NCI-H82 (cell line): ENCODE data around the gene LPP.
A peak's percentile ranks its signal among the peaks of the same experiment; 100 is the strongest.

Experiments used
- DNase-seq: peaks from one replicate; lab custom pipeline; 2025; lab: John Stamatoyannopoulos, UW

LPP gene

GRCh38 chr3:188272481-188273372 is 118.8 kb downstream of the LPP start:
- no peak for DNase-seq

DNA sequence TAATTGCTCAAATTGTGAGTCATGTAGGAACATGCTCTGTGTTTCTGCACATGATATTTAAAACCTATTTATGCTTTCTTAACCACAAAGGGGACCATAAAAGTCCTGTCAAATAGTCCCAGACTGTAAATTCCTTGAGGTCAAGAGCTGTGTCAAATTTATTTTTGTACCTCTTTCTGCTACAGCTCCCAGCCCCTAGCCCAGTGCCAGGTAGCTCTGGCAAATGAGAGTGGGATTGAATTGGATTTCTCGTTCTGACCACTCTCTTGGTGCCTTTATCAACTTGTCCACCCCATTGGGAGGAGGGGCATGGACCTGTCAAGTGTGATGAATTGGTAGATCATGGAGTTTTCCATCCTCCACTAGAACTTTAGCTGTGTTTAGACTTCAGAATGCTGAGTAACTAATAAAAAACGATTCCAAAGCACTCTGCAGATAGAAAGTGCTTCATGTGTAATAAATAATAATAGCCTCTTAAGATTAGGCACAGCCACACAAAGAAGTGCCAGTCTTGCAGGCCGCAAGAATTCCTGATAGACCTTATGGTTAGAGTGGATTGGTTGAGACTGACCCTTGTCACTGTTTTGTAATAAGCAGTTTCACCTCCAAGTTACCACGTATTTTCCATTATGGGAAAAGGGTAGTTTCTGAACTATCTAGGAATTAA is 120.4 kb downstream of the LPP start:
- DNase-seq: no peak

DNA sequence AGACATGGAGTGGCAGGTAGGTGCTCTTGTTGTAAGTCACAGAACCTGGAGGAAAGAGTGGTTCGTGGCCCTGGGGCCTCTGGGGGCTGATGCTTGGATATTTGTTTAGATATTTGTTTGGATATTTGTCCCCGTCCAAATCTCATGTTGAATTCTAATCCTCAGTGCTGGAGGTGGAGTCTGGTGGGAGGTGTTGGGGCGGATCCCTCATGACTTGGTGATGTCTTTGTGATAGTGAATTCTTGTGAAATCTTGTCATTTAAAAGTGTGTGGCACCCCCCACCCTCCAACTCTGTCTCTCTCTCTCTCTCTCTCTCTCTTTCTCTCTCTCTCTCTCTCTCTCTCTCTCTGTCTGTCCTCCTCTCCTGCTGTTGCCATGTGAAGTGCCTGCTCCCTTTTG is 122.4 kb downstream of the LPP start:
- DNase-seq: no peak

GRCh38 chr3:188278717-188279324 is 124.9 kb downstream of the LPP start:
- no peak for DNase-seq

DNA sequence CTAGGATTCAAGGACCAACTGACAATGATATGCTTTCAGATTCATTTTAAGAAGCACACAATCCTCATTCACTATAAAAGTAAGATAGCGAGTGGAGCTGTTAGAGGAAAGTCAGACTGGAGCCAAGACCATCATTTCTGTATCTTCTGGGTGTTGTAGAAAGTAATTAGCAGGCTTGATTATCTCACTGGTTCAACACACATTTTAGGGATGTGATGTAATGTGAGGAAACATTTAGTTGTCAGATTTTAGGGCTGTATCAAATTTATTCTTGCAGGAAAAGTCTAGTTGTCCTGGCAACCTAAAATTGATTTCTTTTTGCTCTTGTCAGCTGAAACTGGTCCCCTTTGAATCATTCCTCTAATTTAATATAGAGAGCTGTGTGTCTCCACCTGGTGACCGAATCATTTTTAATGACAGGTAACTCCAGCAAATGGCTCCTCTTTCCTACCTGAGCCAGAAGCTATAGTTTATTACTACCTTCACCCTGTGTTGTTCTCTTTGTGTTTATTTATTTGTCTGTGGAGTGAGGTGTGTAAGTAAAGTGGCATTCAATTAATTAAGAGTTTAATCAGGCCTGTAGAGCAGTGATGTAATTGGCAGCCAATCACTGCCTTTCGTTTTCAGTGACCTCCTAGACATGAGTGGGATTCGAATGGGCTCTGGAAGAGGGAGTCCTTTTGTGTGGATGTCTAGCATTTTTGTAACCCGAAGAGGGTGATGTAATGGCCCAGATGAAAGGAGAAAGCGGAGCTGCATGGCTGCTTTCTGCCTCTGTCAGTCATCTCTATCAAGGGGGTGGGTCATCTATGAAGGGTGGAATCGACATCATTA is 125.8 kb downstream of the LPP start:
- DNase-seq: no peak

DNA sequence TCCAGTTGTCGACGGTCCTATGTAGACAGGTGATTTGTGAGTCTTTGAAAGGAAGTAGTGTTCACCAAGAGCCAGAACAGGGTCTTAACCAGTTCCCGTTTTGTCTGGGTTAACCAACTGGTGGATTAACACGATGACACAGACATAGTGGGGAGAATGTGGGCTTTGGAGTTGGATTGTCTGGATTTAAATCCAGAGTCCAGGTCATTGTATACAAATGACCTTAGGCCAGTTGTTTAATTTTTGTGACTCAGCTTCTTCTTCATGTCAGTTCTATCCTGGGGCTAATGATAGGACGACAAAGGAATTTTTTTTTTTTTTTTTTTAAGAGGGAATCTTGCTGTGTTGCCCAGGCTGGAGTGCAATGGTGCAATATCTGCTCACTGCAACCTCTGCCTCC is 126.7 kb downstream of the LPP start:
- DNase-seq: no peak

DNA sequence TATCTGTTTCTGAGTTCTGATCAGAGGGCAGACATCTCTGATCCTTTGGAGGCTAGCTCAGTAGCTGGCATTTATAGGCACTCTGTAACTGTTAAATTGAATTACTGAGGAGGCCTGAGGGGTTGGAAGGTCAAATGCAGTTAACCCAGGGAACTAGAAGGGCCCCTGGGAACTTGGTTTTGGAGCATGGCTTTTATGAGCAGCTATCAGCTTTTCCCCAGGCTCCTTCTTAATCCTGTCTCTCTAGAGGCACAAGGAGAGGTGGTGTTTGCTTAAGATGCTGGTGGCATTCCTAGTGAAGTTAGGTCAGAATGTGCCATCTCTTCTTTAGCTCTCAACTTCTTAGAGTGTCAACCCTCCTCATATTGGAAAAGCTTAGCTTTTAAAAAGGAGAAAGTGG is 128.9 kb downstream of the LPP start:
- no peak for DNase-seq

DNA sequence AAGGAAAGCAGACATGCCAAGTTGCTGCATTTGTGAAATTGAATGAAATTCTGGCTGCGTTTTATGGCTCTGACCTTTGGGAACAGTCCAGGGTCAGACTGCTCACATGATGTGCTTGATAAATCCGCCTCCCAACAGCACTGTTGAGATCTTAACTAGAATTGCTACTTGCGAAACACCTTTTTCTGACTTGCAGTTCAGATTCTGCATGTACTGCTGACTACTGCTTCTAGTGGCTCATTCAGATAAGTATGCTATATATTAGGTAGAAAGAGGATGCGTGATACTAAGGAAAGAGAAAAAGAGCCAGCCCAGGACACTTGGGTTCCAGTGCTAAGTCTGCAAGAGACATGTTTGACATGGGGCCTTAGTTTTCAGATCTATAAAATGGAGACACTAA is 129.4 kb downstream of the LPP start:
- no peak for DNase-seq

GRCh38 chr3:188284455-188285212 is 130.7 kb downstream of the LPP start:
- no peak for DNase-seq

GRCh38 chr3:188286087-188286513 is 132.1 kb downstream of the LPP start:
- DNase-seq: no peak

- no peak for DNase-seq
Measured at GRCh38 chr3:188287339-188287738, 133.4 kb downstream of the LPP start.

GRCh38 chr3:188287762-188288505 is 134.0 kb downstream of the LPP start:
- DNase-seq: no peak

GRCh38 chr3:188292251-188292650 is 138.3 kb downstream of the LPP start:
- no peak for DNase-seq

DNA sequence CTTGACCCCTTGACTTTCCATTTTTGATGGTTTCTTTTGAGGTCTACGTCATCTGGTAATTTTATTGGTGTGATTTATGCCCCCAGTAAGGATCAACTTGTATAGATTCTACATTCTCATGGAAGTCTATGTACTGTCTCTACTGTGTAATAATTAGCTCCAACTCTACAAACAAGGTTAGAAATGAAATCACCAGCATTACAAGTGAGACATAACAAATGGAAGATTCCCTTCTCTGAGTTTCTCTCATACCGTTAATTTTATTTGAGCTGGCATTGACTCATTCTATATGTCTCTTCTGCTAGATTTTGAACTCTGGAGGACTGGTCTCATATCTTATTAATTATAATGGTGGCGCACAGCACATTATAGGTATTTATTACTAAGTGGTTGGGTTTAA is 138.9 kb downstream of the LPP start:
- no peak for DNase-seq

- no peak for DNase-seq
Measured at GRCh38 chr3:188294113-188294512, 140.2 kb downstream of the LPP start.

GRCh38 chr3:188294823-188295487 is 141.0 kb downstream of the LPP start:
- no peak for DNase-seq

- no peak for DNase-seq
Measured at GRCh38 chr3:188295876-188296275, 141.9 kb downstream of the LPP start.

GRCh38 chr3:188296761-188297612 is 143.0 kb downstream of the LPP start:
- peak; percentile 11 for DNase-seq

GRCh38 chr3:188298585-188298984 is 144.6 kb downstream of the LPP start:
- peak; percentile 13 for DNase-seq
